Epithelial cell of esophagus (primary cell): Measurements from ENCODE around the gene CYSLTR2.

ENCODE experiments used
- DNase-seq: peaks from one replicate; pipeline ENCODE4 v3.0.0; 2010; ENCODE audit warnings: low read depth
- H3K4me3 ChIP-seq: 2 replicates; pipeline ENCODE4 v1.5.1; 2011; ENCODE audit warnings: mild to moderate bottlenecking, low read length, control low read depth
- TF ChIP-seq, protein P1 (sequence below): IDR thresholded peaks from 2 replicates; pipeline ENCODE4 v1.5.1; 2011; ENCODE audit warnings: low read depth, mild to moderate bottlenecking, low read length, control low read depth, inconsistent platforms; ENCODE audit not compliant: insufficient read depth; ENCODE audit errors: missing control alignments

Gene CYSLTR2, protein sequence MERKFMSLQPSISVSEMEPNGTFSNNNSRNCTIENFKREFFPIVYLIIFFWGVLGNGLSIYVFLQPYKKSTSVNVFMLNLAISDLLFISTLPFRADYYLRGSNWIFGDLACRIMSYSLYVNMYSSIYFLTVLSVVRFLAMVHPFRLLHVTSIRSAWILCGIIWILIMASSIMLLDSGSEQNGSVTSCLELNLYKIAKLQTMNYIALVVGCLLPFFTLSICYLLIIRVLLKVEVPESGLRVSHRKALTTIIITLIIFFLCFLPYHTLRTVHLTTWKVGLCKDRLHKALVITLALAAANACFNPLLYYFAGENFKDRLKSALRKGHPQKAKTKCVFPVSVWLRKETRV

DNA sequence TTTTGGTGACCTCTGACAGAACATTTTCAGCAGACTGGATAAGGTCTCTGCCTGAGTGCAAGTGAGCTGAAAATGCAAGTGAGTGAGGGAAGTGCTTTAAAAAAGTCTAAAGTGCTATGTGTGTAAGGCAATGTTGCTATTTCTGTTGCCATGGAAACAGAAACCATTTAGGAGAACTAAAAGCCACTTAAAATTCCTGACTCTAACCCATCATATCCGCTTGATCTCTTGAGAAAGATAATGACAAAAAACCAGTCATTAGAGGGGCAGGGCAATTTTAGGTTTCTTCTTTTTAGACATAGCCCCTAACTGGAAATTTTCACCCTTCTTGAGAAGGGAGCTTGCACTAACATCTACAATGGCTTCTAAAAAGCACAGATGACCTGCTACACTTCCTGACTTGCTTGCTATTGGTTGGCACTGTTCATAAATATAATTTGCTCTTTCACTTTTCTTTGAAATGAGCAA lies at the start of gene CYSLTR2:
Gene CYSLTR2 (plus strand): TSS at position 458 of the 468 bp plus-strand sequence. CDS start 52,889 bp downstream, outside the sequence.
- H3K4me3 ChIP-seq = no peak within 1 kb of the TSS
- DNase-seq = no peak
- TF ChIP-seq, protein P1, sequence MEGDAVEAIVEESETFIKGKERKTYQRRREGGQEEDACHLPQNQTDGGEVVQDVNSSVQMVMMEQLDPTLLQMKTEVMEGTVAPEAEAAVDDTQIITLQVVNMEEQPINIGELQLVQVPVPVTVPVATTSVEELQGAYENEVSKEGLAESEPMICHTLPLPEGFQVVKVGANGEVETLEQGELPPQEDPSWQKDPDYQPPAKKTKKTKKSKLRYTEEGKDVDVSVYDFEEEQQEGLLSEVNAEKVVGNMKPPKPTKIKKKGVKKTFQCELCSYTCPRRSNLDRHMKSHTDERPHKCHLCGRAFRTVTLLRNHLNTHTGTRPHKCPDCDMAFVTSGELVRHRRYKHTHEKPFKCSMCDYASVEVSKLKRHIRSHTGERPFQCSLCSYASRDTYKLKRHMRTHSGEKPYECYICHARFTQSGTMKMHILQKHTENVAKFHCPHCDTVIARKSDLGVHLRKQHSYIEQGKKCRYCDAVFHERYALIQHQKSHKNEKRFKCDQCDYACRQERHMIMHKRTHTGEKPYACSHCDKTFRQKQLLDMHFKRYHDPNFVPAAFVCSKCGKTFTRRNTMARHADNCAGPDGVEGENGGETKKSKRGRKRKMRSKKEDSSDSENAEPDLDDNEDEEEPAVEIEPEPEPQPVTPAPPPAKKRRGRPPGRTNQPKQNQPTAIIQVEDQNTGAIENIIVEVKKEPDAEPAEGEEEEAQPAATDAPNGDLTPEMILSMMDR = no peak

DNA sequence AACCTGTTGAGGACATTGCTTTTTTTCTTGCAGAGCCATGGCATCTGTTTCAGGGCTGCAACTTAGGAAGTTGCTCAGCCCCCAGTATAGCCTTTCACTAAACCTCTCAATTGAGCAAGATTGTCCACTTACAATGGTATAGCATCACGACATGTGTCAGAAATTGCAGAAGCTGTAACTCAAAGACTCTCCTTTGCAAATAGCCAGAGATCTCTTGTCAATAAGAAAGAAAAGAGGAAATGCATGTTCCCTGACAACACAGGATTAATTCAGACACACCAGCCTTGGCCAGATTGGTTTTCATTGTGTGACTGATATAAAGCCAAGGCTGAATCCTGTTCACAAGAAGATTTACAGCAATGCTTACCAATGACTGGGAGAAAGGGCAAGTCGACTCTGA lies 38.7 kb upstream of the CYSLTR2 start:
- H3K4me3 ChIP-seq = no peak overlapping the region
- TF ChIP-seq, protein P1 = no peak
- DNase-seq = no peak

DNA sequence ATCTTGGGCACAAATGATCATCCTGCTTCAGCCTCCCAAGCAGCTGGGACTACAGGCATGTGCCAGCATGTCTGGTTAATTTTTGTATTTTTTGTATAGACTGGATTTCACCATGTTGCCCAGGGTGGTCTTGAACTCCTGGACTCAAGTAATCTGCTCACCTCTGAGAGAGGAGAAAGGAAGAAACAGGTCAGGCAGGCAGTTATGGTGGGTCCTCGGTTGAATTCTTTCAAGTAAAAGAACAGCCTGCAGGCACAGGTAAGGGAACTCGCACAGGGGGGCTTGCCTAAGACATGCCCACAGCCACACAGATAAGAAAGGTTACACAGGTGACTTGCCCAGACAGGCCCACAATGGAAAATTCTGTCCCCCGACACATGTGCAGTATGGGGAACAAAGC lies 34.8 kb upstream of the CYSLTR2 start:
- DNase-seq = no peak
- TF ChIP-seq, protein P1 = no peak
- H3K4me3 ChIP-seq = no peak overlapping the region

DNA sequence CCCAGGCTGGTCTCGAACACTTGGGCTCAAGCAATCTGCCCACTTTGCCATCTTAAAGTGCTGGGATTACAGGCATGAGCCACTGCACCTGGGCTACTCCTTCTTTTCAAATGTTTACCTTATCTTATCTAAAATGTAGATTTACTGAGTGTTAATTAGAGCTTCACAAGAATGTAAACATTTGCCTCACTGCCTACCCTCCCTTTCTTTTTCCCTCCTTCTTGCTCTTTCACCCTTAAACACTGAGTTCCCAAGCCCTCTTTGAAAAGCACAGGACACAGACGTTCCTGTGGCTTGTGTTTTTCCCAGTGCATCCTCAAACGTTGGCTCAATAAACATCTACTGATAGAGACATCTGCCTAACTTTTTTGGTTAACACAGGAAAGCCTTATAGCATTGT lies 32.7 kb upstream of the CYSLTR2 start:
- no peak overlapping the region for H3K4me3 ChIP-seq
- TF ChIP-seq, protein P1 = no peak
- no peak for DNase-seq

DNA sequence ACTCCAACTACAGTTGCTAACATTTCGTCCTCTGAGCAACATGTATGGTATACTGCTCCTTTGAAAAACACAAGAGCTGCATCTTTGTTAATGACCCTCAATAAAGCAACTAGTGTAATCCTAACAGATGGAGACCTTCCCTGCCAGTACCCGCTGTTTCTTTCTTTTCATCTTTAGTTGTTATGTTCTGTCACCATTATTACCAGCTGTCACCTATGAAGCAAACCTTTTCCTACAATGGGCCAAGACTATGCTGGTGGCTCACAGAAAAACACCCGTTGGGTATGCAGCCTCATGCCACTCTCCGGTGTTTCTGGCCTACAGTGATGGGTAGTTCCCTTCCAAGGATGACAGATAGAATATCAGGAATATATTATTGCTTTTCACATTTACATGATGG lies 29.7 kb upstream of the CYSLTR2 start:
- TF ChIP-seq, protein P1 = no peak
- DNase-seq = no peak
- no peak overlapping the region for H3K4me3 ChIP-seq

DNA sequence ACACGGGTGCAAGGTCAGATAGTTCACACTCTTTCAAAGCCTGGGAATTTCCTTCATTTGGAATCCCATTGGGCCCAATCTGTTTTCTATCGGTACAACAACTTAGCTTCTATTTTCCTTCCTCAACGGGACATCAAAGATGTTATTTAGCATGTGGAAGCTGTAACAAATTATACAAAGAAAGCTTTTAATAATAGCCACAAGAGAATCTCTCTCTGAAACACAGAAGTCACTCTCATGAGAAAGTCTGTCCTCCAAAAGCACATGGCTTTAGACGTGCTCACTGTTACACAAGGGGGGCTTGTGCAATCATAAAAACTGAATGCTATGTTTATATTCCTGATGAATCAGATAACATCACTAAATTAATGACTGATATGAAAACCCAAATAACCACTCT lies 28.9 kb upstream of the CYSLTR2 start:
- TF ChIP-seq, protein P1 = no peak
- no peak for DNase-seq
- H3K4me3 ChIP-seq = no peak overlapping the region
